RPMI7951 (cell line): ENCODE results near the gene AATK. TPM values are rescaled to one million over a fixed set of nuclear protein-coding genes. Genes with fewer than 3 reads are reported as not detected.
A peak's percentile ranks its signal among the peaks of the same experiment; 100 is the strongest.

Source experiments
- DNase-seq: peaks from one replicate; pipeline ENCODE4 v3.0.0-alpha.2; 2012; ENCODE audit warnings: low read depth
- total RNA-seq: library from RNA; depleted of rRNA; stranded (reverse); fragments of >200 nt; shearing (Covaris generic); gene quantifications from 2 replicates; pipeline ENCODE4 v1.2.3, GENCODE V29; 2014

The AATK gene
- total RNA-seq, 1 experiment from 2014 or later = not detected

- no peak for DNase-seq
Measured at GRCh38 chr17:81127526-81128177, 38.4 kb downstream of the AATK start.

- no peak for DNase-seq
Measured at GRCh38 chr17:81127133-81127455, 38.9 kb downstream of the AATK start.

- DNase-seq = no peak
Measured at GRCh38 chr17:81126281-81127132, 39.5 kb downstream of the AATK start.

- DNase-seq = peak; percentile 8
Measured at GRCh38 chr17:81125573-81126081, 40.4 kb downstream of the AATK start.

- no peak for DNase-seq
Measured at GRCh38 chr17:81124377-81124776, 41.6 kb downstream of the AATK start.

- no peak for DNase-seq
Measured at GRCh38 chr17:81123052-81124048, 42.7 kb downstream of the AATK start.

- no peak for DNase-seq
Measured at GRCh38 chr17:81121841-81122733, 43.9 kb downstream of the AATK start.

- DNase-seq = no peak
Measured at GRCh38 chr17:81120695-81121621, 45.1 kb downstream of the AATK start.

- DNase-seq = no peak
Measured at GRCh38 chr17:81120149-81120484, 45.9 kb downstream of the AATK start.

GRCh38 chr17:81119223-81120148 lies 46.5 kb downstream of the AATK start:
- peak; percentile 81 for DNase-seq

- no peak for DNase-seq
Measured at GRCh38 chr17:81118308-81119221, 47.5 kb downstream of the AATK start.

- DNase-seq = no peak
Measured at GRCh38 chr17:81117672-81118198, 48.3 kb downstream of the AATK start.

GRCh38 chr17:81116704-81117103 lies 49.3 kb downstream of the AATK start:
- DNase-seq = no peak

- no peak for DNase-seq
Measured at GRCh38 chr17:81115749-81116464, 50.1 kb downstream of the AATK start.

GRCh38 chr17:81115219-81115618 lies 50.8 kb downstream of the AATK start:
- DNase-seq = no peak

- no peak for DNase-seq
Measured at GRCh38 chr17:81114351-81115093, 51.5 kb downstream of the AATK start.
